ENCODE data around the gene KIFC1.
"Not testable (repeated sequence)": the region's sequence is repeated elsewhere in the genome, so short reads cannot be mapped to it uniquely, and the experiment has no call there.

The KIFC1 gene

GRCh38 chr6:33373960-33374910, 17.4 kb upstream of the KIFC1 start:
- no peak overlapping the region for H3K27ac ChIP-seq
- H3K4me2 ChIP-seq, result no peak overlapping the region
- TF ChIP-seq CTCF (conservative IDR thresholded peaks at IDR 0.05; ENCODE audit: low read depth, low read length), result no peak
- H3K36me3 ChIP-seq (ENCODE audit: insufficient read depth), result no peaks in the 10 kb centered on the region
- no peak overlapping the region for H3K9ac ChIP-seq
- no peaks in the 10 kb centered on the region for H3K27me3 ChIP-seq (ENCODE audit: insufficient read depth, low read depth)
- no peaks in the 10 kb centered on the region for H4K20me1 ChIP-seq (ENCODE audit: insufficient read depth)
- no peaks in the 10 kb centered on the region for H3K4me1 ChIP-seq (ENCODE audit: low read depth, poor library complexity, severe bottlenecking)
- H2AFZ ChIP-seq (ENCODE audit: low read depth), result no peak overlapping the region
- H3K4me3 ChIP-seq (IDR thresholded peaks at IDR 0.05; ENCODE audit: insufficient read depth, low read depth, low read length), result no peak overlapping the region
- H3K79me2 ChIP-seq (ENCODE audit: insufficient read depth, low read depth), result no peaks in the 10 kb centered on the region

- no peaks in the 10 kb centered on the region for H3K4me1 ChIP-seq (ENCODE audit: low read depth, poor library complexity, severe bottlenecking)
- H3K27me3 ChIP-seq (ENCODE audit: insufficient read depth, low read depth), result no peaks in the 10 kb centered on the region
Measured at GRCh38 chr6:33375143-33375671, 16.4 kb upstream of the KIFC1 start.

GRCh38 chr6:33377171-33377570, 14.5 kb upstream of the KIFC1 start:
- Histone ChIP-seq H3K9ac (no peak overlapping the region), H3K79me2 (ENCODE audit: insufficient read depth, low read depth) (no peaks in the 10 kb centered on the region), H3K4me1 (ENCODE audit: low read depth, poor library complexity, severe bottlenecking) (no peaks in the 10 kb centered on the region), H3K27ac (no peak overlapping the region), H3K36me3 (ENCODE audit: insufficient read depth) (no peaks in the 10 kb centered on the region), H4K20me1 (ENCODE audit: insufficient read depth) (no peaks in the 10 kb centered on the region), H3K27me3 (ENCODE audit: insufficient read depth, low read depth) (no peaks in the 10 kb centered on the region), H3K4me2 (no peak overlapping the region), H2AFZ (ENCODE audit: low read depth) (no peak overlapping the region), H3K4me3 (IDR thresholded peaks at IDR 0.05; ENCODE audit: insufficient read depth, low read depth, low read length) (no peak overlapping the region)
- TF ChIP-seq CTCF (conservative IDR thresholded peaks at IDR 0.05; ENCODE audit: low read depth, low read length), result no peak

More at GRCh38 chr6:33375143-33375671, 16.4 kb upstream of the KIFC1 start:
- H4K20me1 ChIP-seq (ENCODE audit: insufficient read depth), result no peaks in the 10 kb centered on the region
- H3K9ac ChIP-seq, result no peak overlapping the region
- H3K79me2 ChIP-seq (ENCODE audit: insufficient read depth, low read depth), result no peaks in the 10 kb centered on the region
- no peak overlapping the region for H2AFZ ChIP-seq (ENCODE audit: low read depth)
- H3K27ac ChIP-seq, result no peak overlapping the region
- H3K4me2 ChIP-seq, result no peak overlapping the region
- no peaks in the 10 kb centered on the region for H3K36me3 ChIP-seq (ENCODE audit: insufficient read depth)
- no peak overlapping the region for H3K4me3 ChIP-seq (IDR thresholded peaks at IDR 0.05; ENCODE audit: insufficient read depth, low read depth, low read length)
- TF ChIP-seq CTCF (conservative IDR thresholded peaks at IDR 0.05; ENCODE audit: low read depth, low read length), result no peak

GRCh38 chr6:33379184-33379583, 12.4 kb upstream of the KIFC1 start:
- not testable (repeated sequence) for H3K9ac ChIP-seq; H3K79me2 ChIP-seq (ENCODE audit: insufficient read depth, low read depth); H3K27ac ChIP-seq; H4K20me1 ChIP-seq (ENCODE audit: insufficient read depth); H3K4me2 ChIP-seq; H3K36me3 ChIP-seq (ENCODE audit: insufficient read depth); H2AFZ ChIP-seq (ENCODE audit: low read depth); H3K27me3 ChIP-seq (ENCODE audit: insufficient read depth, low read depth); H3K4me1 ChIP-seq (ENCODE audit: low read depth, poor library complexity, severe bottlenecking); H3K4me3 ChIP-seq (IDR thresholded peaks at IDR 0.05; ENCODE audit: insufficient read depth, low read depth, low read length)

All from KMS-11 (cell line).